HG03064 (cell line): ENCODE data around the gene SPATA46.

Source experiments
- ATAC-seq: cut with Tn5 transposase; IDR thresholded peaks from one replicate; pipeline ENCODE4 v1.9.1; 2021; ENCODE audit warnings: low read depth; ENCODE audit not compliant: unreplicated experiment

The SPATA46 gene

DNA sequence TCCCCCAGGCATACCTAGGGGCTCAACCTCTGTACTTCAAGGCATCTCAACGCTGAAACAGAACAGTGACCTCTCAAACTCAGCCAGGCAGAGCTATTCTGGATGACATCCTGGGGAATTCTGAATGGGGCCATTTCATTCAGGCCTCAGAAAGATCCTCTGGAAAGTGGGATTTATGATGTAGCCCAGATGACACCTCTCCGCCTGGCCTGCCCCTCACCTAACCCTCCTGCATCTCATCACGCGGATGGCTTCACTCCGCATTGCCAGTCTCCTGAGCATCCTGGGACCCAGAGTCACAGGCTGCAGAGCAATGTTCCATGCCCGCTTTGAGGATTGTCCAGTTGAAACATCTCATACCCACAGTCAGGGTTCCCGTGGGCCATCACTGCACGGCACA lies 1.2 kb downstream of the SPATA46 start:
- no peak for ATAC-seq

DNA sequence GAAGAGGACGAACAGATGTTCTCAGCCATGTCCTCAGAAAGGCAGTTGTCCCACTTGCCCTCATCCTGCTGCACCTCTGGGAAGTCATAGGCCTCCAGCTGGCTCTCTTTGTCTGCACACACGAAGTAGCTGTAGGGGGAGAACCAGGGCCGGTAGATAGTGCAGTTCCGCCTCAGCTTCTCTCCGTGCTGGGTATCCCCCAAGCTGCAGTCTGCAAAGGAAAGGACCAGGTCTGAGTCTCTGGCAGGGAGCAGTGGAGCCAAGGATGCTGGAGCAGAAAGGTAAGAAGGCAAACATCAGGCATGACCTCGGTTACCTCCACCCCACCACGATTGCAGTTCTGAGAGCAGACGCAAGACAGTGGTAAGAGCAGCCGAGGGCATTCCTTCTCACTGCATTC lies 2.2 kb downstream of the SPATA46 start:
- ATAC-seq: no peak

GRCh38 chr1:162373541-162374260 lies 3.0 kb downstream of the SPATA46 start:
- ATAC-seq: no peak

DNA sequence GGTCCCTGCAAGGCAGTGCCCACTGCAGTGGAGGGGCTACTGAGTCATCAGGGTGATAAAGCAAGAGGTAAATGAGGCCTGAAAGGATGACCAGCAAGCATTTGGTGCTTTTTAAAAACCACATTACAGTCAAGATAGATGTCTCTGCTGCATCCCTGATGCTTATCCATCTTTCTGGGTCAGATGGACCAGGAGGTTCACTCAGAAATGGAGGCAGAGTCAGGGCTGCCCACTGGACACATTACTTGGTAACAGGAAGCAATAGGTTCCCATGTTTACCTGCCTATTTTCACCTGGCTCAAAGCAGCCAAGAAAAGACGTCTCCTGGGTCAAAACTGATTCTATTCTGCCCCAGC lies 3.6 kb downstream of the SPATA46 start:
- ATAC-seq: no peak

GRCh38 chr1:162372159-162373071 lies 4.2 kb downstream of the SPATA46 start:
- ATAC-seq: no peak

GRCh38 chr1:162371611-162372010 lies 5.0 kb downstream of the SPATA46 start:
- no peak for ATAC-seq

DNA sequence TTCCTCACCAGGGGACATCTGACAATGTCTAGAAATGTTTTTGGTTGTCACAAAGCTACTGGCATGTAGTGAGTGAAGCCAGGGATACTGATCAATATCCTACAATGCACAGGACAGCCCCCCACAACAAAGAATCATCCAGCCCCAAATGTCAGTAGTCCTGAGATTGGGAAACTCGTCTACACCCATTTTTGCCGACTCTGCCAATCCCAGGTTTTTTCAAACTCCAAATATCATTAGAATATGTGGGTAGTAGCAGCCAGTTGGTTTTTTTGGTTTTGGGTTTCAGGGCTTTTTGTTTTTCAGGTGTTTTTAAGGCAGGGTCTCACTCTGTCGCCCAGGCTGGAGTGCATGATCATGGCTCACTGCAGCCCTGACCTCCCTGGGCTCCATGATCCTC lies 5.9 kb downstream of the SPATA46 start:
- no peak for ATAC-seq

DNA sequence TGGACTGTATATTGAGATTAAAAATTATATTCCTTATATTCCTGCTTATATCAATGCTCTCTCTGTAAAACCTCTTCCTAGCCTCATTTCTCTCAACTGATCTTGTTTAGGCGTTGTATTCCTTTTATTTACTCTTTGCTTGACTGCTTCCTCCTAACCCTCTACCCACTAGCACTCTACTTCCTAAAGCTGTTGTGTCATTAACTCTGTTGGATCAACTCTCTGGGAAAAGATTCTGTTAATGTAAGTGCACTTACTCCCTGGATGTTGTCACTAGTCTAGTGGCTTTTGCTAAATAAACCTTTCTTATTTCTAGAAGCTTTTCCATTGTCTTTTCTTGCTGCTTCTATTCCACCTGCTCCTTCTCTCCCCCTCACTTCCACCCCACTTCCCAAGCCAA lies 6.5 kb downstream of the SPATA46 start:
- no peak for ATAC-seq

GRCh38 chr1:162369571-162369970 lies 7.1 kb downstream of the SPATA46 start:
- no peak for ATAC-seq

DNA sequence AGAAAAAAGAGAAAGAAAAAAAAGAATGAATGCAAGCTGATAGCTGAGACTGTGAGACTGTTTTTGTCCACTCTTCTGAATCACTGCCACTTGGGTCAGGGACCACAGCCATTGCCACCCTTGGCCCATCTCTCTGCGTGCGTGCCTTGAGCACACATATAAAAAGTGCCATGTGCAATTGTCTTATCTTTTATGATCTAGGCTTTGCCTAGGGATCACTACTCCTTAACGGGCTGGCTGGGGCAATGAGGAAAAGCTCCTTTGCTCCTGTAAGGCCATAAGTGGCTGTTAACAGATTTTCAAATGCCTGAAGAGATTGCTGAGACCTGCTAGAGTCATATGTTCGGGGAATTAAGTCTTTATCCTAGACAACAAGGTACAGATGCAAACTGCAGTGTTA lies 8.2 kb downstream of the SPATA46 start:
- no peak for ATAC-seq

GRCh38 chr1:162367772-162368171 lies 8.9 kb downstream of the SPATA46 start:
- ATAC-seq: no peak

GRCh38 chr1:162367073-162367472 lies 9.6 kb downstream of the SPATA46 start:
- no peak for ATAC-seq

GRCh38 chr1:162366671-162367070 lies 10.0 kb downstream of the SPATA46 start:
- no peak for ATAC-seq

GRCh38 chr1:162366149-162366548 lies 10.5 kb downstream of the SPATA46 start:
- ATAC-seq: no peak

DNA sequence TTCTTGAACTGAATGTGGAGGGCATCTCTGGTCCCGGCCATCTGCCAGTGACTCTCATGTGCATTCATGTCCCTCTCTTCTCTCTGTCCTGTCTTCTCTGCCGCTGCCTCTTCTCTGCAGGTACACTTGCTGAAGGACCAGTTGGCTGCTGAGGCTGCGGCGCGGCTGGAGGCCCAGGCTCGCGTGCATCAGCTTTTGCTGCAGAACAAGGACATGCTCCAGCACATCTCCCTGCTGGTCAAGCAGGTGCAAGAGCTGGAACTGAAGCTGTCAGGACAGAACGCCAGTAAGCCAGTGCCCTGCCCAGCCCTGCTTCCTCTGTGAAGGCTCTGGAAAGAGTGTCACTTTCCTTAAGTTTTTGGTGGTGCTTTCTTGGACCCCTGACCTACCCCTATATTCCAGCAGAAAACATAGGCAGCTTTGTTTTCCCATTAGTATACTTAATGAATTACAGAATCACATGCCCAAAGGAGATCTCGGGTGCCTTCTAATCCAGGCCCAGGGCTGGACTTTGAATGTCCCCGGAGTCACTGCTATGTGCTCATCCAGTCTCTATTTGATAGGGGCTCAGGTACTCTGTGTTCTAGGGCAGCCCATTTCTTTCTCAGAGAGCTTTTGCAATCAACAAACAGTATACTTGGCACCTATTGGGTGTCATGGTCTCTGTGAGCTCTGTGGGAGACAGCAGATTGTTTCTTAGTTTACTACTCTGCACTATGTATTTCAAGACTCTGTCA lies 11.2 kb downstream of the SPATA46 start:
- no peak for ATAC-seq

DNA sequence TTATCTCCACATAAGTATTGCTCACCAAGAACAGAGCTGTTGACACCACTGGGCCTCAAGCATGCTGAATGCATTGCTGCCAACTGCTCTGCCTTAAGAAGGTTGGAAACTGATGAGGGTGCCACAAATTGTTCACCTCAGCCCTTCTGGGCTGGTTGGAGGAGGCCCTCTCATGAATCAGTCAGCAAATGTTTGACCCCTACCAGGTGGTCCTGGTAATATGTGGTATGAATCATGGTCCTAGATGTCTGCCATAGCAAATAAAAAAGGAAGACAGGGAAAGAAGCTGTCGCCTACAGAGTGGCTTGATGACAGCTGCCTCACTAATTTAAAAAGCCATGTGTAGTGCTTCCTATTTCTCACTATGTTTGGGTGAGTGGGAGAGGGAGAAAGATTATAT lies 12.2 kb downstream of the SPATA46 start:
- no peak for ATAC-seq

GRCh38 chr1:162363823-162364222 lies 12.8 kb downstream of the SPATA46 start:
- ATAC-seq: no peak

GRCh38 chr1:162361349-162361748 lies 15.3 kb downstream of the SPATA46 start:
- ATAC-seq: peak; percentile 37

DNA sequence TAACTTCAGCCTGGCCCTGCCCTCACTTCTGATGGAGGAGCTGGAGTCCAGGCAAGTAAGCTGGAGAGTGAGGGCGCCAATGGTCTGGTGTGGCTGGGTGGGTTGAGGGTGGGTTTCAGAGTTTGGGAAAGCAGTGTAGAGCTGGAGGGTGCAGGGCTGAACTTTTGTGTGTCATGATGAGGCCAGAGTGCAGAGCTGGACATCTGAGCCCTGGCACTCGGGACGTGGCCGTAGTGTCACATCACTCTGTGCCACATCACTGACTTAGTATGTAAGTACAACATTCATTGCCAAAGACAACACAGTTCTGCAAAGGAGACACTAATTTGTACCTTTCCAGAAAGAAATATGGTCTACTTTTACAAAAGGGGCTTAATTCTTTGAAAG lies 15.8 kb downstream of the SPATA46 start:
- no peak for ATAC-seq

DNA sequence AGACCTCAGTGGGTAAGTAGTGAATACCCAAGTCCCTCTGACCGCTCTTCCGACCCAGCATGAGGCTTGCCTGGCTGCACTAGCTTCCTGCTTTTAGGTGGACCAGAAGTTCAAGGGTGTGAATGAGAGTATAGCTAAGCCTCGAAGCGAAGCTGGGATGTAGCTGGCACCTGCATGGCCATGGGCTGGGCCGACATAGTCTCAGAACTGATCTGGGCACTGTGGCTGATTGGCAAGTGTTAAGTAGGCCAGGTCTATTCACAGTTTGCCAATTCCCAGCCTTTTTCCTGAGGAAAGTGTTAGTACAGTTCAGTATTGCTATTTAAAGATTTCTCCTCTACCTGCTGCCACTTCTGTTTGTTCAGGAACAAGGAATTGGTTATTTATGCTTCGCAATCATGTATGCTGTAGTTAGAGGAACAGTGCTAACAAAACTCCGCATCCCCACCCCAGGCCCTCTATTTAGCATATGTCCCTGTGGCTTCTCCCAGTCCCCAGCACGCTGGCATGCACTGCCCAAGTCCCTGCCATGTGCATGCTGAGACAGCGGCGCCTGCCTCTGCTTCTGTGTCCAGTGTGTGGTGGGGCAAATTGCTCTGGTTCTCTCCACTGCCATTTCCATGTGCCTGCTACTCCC lies 16.3 kb downstream of the SPATA46 start:
- ATAC-seq: no peak
